ENCODE data around the gene MESP2. TPM values are rescaled to one million over a fixed set of nuclear protein-coding genes. Genes with fewer than 3 reads are reported as not detected.
A peak's percentile ranks its signal among the peaks of the same experiment; 100 is the strongest.

Gene MESP2
- total RNA-seq, 1 experiment from 2014 or later, result 0.28 TPM

GRCh38 chr15:89777073-89777751, 1.1 kb downstream of the MESP2 start:
- Histone ChIP-seq H2AFZ (ENCODE audit: low read length) (no peak overlapping the region), H2BK12ac (ENCODE audit: insufficient read length, low read depth, low read length) (no peak overlapping the region)
- no CpG with 5 or more reads among the region's 25 CpGs for WGBS (ENCODE audit: extremely low coverage, insufficient read length, low lambda C conversion rate)

More at GRCh38 chr15:89777073-89777751, 1.1 kb downstream of the MESP2 start:
- H2BK120ac ChIP-seq (ENCODE audit: low read depth, low read length, poor library complexity, severe bottlenecking), result no peak overlapping the region
- peaks cover 7% of the 10 kb centered on the region; the same call in 1 of the 2 replicates for H3K27me3 ChIP-seq (ENCODE audit: insufficient read depth, low read length)
- H4K8ac ChIP-seq (replicated peaks; ENCODE audit: insufficient read length, low read depth, low read length), result no peak overlapping the region
- no peaks in the 10 kb centered on the region for H4K20me1 ChIP-seq (ENCODE audit: control insufficient read depth, insufficient read depth, insufficient read length)
- H2BK5ac ChIP-seq (ENCODE audit: insufficient read length, low read length), result no peak overlapping the region
- peaks cover 66% of the 10 kb centered on the region for H3K27me3 Mint-ChIP-seq (ENCODE audit: low read depth)
- no peak overlapping the region for H3K27ac ChIP-seq (ENCODE audit: insufficient read length, low read depth, low read length)
- H2BK15ac ChIP-seq (ENCODE audit: low read depth, low read length), result no peak overlapping the region
- H3K4me3 Mint-ChIP-seq, result peak overlapping the region; percentile 38 to 40; a peak in 3 of 5 replicates
- no peak overlapping the region for H2BK20ac ChIP-seq (ENCODE audit: low read depth, low read length, poor library complexity, severe bottlenecking)
- no peak overlapping the region for H3K4ac ChIP-seq (ENCODE audit: low read depth, low read length)
- no peak for TF ChIP-seq CTCF (conservative IDR thresholded peaks at IDR 0.05)
- no peak overlapping the region for H3K27ac Mint-ChIP-seq
- H3K23me2 ChIP-seq (ENCODE audit: insufficient read length, low read depth, low read length, poor library complexity, severe bottlenecking), result peaks cover 4% of the 10 kb centered on the region
- H3K4me1 Mint-ChIP-seq, result peaks cover 3 to 6% of the 10 kb centered on the region in 2 experiments
- H3K14ac ChIP-seq (ENCODE audit: insufficient read depth, low read length), result no peak overlapping the region
- no peak overlapping the region for H3K18ac ChIP-seq (ENCODE audit: insufficient read length, low read depth, low read length)
- no peak overlapping the region for H3K23ac ChIP-seq (ENCODE audit: insufficient read length, low read depth, low read length)
- no peaks in the 10 kb centered on the region for H3K9me3 ChIP-seq (ENCODE audit: control insufficient read depth, low read depth, low read length)
- H3K9me3 Mint-ChIP-seq, result no peaks in the 10 kb centered on the region
- H4K5ac ChIP-seq (ENCODE audit: insufficient read length, low read depth, low read length), result no peak overlapping the region
- no peaks in the 10 kb centered on the region for H3K36me3 Mint-ChIP-seq (ENCODE audit: insufficient read depth in 1 of 3, low read depth in 3 of 3)
- DNase-seq, result no peak
- no peak overlapping the region for H2AK5ac ChIP-seq (ENCODE audit: insufficient read length, low read length)
- H3K79me1 ChIP-seq (ENCODE audit: insufficient read depth, low read depth, low read length, poor library complexity, severe bottlenecking), result no peaks in the 10 kb centered on the region
- H3K4me2 ChIP-seq (ENCODE audit: insufficient read depth, insufficient read length, low read length), result peak overlapping the region; percentile 37
- H3T11ph ChIP-seq (ENCODE audit: low read length), result no peak overlapping the region
- H3K79me2 ChIP-seq (ENCODE audit: insufficient read depth, low read length), result no peaks in the 10 kb centered on the region
- H4K91ac ChIP-seq (ENCODE audit: insufficient read length, low read depth, low read length), result no peak overlapping the region
- no peak overlapping the region for H3K56ac ChIP-seq (ENCODE audit: insufficient read length, low read depth, low read length)
- peaks cover 3% of the 10 kb centered on the region for H3K4me1 ChIP-seq (ENCODE audit: insufficient read depth, low read length)
- no peak overlapping the region for H3K9ac ChIP-seq (ENCODE audit: extremely low read depth, insufficient read length, low read length)
